GM08714 (cell line): Measurements from ENCODE around the gene TCF4.

Experiments
- H3K4me3 ChIP-seq: fragments of 200-500 bp; sonication (Bioruptor generic); 2 replicates; pipeline ENCODE4 v1.5.1; 2014; ENCODE audit warnings: mild to moderate bottlenecking, low read length, inconsistent platforms
- ZNF274 ChIP-seq: IDR thresholded peaks from 2 replicates; pipeline ENCODE4 v1.6.1; 2012; ENCODE audit warnings: mild to moderate bottlenecking, low read depth, low read length

The TCF4 gene

GRCh38 chr18:55322178-55322735 is 265.7 kb downstream of the TCF4 start:
- TF ChIP-seq ZNF274 = no peak

DNA sequence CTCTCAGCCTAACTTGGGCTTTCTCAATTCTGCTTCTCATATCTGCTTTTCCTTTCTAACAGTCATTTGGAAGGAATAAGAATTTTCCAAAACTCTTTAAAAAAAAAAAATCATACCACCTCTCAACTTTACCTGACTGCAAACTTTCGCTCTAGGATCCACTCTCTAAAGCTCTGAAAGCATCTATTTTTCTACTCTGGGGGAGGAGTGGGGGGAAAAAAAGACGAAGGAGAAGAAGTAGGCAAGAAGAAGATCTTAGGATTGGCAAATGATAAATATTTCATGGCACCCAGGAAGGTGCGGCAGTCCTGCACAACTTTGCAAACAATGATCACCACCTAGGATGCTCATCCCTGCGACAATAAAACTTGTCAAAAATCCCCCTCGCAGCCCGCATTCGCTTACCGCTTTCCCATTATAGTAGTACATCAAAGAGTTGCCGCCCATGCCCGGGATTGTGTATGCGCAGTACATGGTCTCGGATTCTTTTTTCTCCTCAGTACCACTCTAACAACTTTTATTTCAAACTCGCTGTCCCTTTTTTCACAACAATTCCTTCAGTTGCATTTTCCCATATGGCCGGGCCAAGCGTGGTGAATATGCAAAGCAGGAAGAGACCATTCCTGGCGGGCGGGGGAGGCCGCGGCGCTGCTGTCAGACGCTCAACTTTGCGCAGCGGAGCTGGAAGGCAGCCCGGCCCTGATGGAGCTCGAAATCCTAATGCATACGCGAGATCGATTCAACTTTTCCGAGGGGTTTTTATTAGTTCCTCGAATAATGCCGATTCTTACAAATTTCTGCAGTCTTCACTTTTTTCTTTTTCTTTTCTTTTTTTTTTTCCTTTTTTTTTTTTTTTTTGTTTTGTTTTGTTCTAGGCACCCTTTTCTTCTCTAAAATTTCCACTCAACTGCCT is 266.5 kb downstream of the TCF4 start:
- TF ChIP-seq ZNF274 = no peak
- H3K4me3 ChIP-seq = peak overlapping the region; percentile 97

More at GRCh38 chr18:55322178-55322735, 265.7 kb downstream of the TCF4 start:
- H3K4me3 ChIP-seq = peak overlapping the region; percentile 97

DNA sequence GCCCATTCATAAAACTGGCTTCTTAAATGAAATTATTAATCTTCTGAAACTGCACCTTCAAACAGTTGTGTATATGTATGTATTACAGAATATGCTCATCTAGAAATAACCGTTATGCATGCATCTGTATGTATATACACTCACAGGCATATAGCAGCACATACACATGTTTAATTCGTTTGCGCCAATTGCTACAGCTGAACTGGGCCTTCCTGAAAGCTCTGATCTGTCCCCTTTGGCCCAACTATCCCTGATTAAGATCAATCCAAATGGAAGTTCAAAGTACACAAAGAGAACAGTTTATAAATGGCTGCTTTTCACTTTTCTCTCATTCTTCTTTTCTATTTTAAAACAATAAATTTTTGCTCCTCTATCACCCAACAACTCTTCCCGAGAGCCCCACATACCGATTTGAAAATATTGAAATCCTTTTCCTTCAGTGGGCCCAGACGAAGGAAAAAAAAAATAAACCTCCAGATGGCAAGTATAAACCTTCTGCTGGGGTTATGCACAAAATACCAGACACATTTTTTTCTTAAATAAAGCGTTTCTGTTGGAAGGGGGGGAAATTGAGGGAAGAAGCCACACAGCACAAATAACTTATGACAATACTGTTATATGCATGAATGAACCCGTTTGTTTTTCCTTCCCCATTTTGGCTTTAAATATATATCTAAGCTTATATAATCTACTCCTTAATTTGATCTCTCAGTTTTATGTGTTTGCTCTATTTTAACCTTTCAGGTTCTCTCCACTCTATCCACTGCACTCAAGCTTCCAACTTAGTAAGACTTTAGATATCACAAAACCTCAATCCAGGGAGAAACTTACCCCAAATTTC is 267.3 kb downstream of the TCF4 start:
- TF ChIP-seq ZNF274 = no peak
- peak overlapping the region; percentile 97 for H3K4me3 ChIP-seq

DNA sequence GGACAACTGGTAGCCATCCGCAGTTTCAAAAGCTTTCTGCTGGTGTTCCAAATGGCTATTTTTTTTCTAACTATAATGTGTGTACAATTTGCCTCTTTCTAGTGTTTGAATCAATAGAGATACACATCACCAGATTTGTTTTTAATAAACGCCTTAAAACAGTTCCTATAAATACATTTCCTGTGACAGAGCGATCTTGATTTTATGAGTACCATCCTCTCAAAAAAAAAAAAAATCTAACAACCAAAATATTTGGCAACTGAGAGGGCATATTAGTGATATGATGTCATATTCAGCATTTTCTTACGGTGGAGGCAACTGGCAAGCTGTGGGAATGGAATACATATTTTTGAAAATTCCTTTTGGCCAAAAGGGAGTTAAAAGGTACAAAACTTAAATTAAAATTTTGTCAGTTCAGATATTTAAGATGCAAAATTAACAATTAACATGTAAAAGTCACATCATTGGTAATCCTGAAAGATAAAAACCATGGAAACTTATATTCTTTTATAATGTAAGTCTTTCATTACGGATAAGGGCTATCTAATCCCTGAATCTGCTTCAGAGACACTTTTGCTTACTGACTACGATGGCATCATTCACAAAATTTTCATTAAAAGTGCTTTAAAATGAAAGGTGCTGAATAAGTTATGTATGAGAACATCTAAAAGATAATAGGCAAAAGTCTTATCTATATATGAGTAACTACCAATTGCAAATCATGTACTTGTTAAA is 268.4 kb downstream of the TCF4 start:
- no peak for TF ChIP-seq ZNF274
- peak overlapping the region; percentile 97; the same call in 1 of the 2 replicates for H3K4me3 ChIP-seq

DNA sequence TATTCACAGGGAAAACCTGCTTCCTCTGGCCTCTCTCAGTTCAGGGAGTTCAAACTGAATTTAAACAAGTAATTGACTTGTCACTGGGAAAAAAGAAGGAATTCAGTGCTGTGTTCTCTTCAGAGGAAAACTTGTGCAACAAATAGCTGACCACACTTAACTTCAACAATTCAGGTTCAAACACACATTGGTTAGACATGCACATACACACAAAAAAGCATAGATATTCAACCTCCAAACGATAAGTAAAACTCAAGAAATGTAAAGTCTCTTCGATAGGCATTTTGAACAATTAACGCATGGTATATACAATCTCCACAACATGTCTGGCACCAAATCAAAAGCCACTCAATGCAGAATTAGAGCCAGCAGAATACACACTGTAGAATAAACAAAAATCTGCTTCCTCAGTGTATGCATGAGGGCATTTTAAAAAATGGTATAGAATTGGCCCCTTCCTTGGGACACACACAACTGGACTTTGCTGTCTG is 269.0 kb downstream of the TCF4 start:
- peak overlapping the region; percentile 97; the same call in 1 of the 2 replicates for H3K4me3 ChIP-seq
- TF ChIP-seq ZNF274 = no peak

GRCh38 chr18:55317864-55318263 is 270.1 kb downstream of the TCF4 start:
- H3K4me3 ChIP-seq = peak overlapping the region; percentile 97; the same call in 1 of the 2 replicates
- no peak for TF ChIP-seq ZNF274

DNA sequence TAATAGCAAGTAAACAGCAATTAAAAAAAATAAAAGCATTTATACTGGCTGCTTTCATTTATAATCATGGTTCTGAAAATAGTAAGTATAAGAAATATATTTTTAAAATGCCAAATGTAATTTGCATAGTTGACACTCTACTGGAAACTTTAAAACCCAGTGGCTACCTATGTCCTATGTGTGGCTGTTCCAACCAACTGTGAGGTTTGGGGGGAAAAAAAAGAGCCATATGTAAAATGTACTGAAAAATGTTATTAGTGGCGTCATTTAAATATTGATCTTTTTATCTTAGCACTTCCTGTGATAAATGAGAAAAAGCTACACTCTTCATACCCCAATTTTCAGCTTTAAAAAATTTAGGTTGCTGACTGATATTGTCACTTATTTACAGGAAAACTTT is 270.7 kb downstream of the TCF4 start:
- no peak for TF ChIP-seq ZNF274

GRCh38 chr18:55316486-55317184 is 271.4 kb downstream of the TCF4 start:
- H3K4me3 ChIP-seq = peak overlapping the region; percentile 41; the same call in 1 of the 2 replicates
- TF ChIP-seq ZNF274 = no peak

More for the DNA sequence above, 270.7 kb downstream of the TCF4 start:
- H3K4me3 ChIP-seq = peak overlapping the region; percentile 97; the same call in 1 of the 2 replicates

DNA sequence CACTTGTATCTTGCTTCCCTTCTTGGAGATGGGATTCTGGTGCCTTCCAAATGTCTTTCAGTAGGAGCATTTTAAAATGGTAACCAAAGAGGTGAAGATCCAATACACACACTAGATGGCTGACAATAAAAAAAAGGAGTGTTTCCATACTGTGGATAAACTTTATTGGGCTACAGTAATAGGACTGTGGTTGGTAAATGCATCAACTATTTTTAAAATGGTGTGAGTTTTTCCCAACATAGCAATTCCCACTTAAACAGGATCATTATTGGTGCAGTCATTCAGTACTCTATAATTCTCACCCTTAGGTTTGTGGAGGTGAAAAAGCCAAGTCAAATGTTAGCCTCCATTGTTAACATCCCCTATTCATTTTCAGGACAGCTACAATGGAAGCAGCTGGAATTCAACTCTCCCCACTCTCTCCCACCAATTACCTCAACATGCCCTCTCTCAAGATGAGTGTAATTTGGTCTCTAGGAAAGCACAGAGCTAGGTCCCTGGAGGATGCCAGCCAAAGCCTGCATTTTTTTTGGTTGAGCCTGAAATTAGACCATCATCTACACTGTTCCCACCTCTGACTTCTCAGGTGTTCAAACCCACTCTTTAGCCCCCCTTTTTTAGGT is 273.3 kb downstream of the TCF4 start:
- H3K4me3 ChIP-seq = no peak overlapping the region
- TF ChIP-seq ZNF274 = no peak

DNA sequence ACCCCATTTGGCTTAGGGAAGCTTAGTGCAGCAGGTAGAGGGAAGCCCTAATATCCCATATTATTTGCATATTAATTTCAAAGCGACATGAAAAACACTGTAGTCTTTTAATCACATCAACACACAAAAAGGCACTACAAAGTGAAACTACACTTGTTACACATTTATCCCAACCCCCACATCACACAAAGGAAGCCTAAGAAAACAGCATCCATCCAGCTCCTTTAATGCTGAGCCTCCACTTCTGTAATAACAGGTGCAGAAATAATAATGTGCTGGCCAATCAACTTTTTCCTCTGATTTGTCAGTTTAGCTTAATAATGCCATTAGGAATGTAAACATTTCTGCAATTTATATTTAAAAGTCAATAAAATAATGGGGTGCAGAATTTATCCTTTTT is 274.0 kb downstream of the TCF4 start:
- TF ChIP-seq ZNF274 = no peak
- H3K4me3 ChIP-seq = no peak overlapping the region

DNA sequence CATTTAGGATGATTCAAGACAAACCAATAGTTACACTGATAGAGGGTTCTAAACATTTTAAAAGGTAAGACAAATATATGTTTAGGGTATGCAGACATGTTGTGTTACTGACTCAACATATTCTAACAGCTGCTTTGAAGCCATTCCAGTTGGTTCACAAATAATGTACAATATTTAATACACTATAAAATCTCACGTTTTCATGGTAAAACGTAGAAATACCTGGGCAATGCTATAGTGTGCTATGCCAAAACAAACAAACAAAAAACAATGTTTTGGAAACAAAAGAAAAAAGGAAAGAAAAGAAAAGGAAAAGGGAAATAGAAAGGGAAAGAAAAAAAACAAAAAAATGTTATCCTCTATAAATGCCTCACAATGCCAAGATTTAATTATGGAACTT is 277.1 kb downstream of the TCF4 start:
- no peak overlapping the region for H3K4me3 ChIP-seq
- no peak for TF ChIP-seq ZNF274

DNA sequence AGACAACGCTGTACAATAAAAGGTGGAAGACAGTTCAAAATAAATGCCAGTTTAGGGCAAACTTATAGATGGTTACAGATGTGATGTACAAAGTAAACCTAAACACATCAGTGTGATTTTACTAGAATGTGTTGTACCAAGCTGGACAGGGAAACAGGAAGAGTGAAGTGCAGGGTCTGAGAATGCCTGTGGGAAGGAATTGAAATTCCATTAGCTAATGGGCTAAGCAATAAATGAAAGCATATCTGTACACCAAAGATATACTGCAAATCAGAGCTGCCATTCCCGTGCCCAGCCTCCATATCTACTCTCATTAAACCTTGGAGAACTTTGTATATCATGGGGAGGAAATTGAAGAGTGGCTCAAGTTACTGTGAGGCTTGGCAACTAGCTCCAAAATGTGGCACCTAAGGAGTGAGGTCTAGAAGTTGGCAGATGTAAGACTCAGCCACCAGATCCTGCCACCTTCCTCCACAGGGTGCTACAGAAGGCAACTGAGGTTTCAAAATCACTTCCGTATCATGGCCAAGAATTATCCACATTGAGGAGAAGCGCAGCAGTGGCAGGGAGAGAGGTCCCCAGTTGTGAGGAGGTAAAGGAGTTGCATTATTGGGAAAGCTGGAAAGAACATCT is 277.8 kb downstream of the TCF4 start:
- no peak overlapping the region for H3K4me3 ChIP-seq
- no peak for TF ChIP-seq ZNF274

DNA sequence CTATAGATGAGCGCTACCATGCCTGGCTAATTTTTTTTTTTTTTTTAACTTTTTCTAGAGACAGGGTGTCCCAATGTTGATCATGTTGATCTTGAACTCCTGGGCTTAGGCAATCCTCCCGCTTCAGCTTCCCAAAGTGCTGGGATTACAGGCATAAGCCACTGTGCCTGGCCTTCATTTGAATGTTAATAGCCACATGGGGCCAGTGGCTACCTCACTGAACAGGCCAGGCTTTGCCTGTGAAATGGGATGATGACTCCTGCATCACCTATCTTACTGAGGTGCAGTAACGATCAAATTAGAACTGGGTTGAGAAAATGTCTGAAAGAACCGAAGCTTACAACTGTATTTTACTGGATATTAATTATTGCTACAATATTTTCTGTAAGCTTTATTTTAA is 278.7 kb downstream of the TCF4 start:
- no peak overlapping the region for H3K4me3 ChIP-seq
- TF ChIP-seq ZNF274 = no peak
